PC-9 (cell line): ENCODE data around the gene COP1. TPM values are rescaled to one million over a fixed set of nuclear protein-coding genes. Genes with fewer than 3 reads are reported as not detected.

ENCODE experiments used
- BruUV-seq: library from RNA; stranded (reverse); fragments of 400-500 nt; replicated peaks from 2 replicates; lab custom pipeline; 2021; lab: Mats Ljungman, UMichigan
- CTCF ChIA-PET: fragments of 300-600 bp; sonication (Branson Sonifier 250); formaldehyde crosslinking; loops from one replicate; lab custom pipeline; 2022; ENCODE audit warnings: antibody characterized with exemption; lab: Charles Lee
- POLR2A ChIA-PET: fragments of 300-600 bp; sonication (Branson Sonifier 250); formaldehyde crosslinking; loops from one replicate; lab custom pipeline; 2022; ENCODE audit warnings: antibody characterized with exemption; ENCODE audit not compliant: unreplicated experiment; lab: Charles Lee
- DNase-seq, 2 experiments: peaks; one replicate each; pipeline versions ENCODE4 v3.0.0 to v3.0.0-alpha.2; 2015 to 2022; ENCODE audit warnings: mixed read lengths in 1 of 2
- H2AFZ ChIP-seq: fragments of 200-600 bp; sonication (generic); 2 replicates; pipeline ENCODE4 v1.8.1; 2017; ENCODE audit warnings: antibody characterized with exemption
- H3F3A ChIP-seq: fragments of 200-600 bp; sonication (generic); 2 replicates; pipeline ENCODE4 v1.8.1; 2017; ENCODE audit warnings: antibody characterized with exemption, mild to moderate bottlenecking, low read depth; ENCODE audit not compliant: insufficient read depth
- H3K27ac ChIP-seq: fragments of 200-600 bp; sonication (generic); 2 replicates; pipeline ENCODE4 v1.6.1; 2016; ENCODE audit warnings: mixed run types
- H3K27me3 ChIP-seq: fragments of 200-600 bp; sonication (generic); 2 replicates; pipeline ENCODE4 v1.6.1; 2016; ENCODE audit warnings: low read depth, mixed run types; ENCODE audit not compliant: insufficient read depth
- H3K36me3 ChIP-seq: fragments of 200-600 bp; sonication (generic); 2 replicates; pipeline ENCODE4 v1.6.1; 2016; ENCODE audit warnings: low read depth, mixed run types
- H3K4me1 ChIP-seq: fragments of 200-600 bp; sonication (generic); replicated peaks from 2 replicates; pipeline ENCODE4 v1.6.1; 2016; ENCODE audit warnings: mixed run types; ENCODE audit not compliant: insufficient read depth
- H3K4me2 ChIP-seq: fragments of 200-600 bp; sonication (generic); 2 replicates; pipeline ENCODE4 v1.6.1; 2017; ENCODE audit warnings: mixed run types
- H3K4me3 ChIP-seq: fragments of 200-600 bp; sonication (generic); 2 replicates; pipeline ENCODE4 v1.6.1; 2016; ENCODE audit warnings: mixed run types
- H3K79me2 ChIP-seq: fragments of 200-600 bp; sonication (generic); 2 replicates; pipeline ENCODE4 v1.6.1; 2017; ENCODE audit warnings: low read depth, mixed run types
- H3K9me2 ChIP-seq: fragments of 200-600 bp; sonication (generic); 2 replicates; pipeline ENCODE4 v1.8.1; 2017; ENCODE audit warnings: mild to moderate bottlenecking; ENCODE audit not compliant: insufficient read depth
- H3K9me3 ChIP-seq: fragments of 200-600 bp; sonication (generic); 2 replicates; pipeline ENCODE4 v1.8.1; 2016; ENCODE audit warnings: low read depth; ENCODE audit not compliant: insufficient read depth
- H4K20me1 ChIP-seq: fragments of 200-600 bp; sonication (generic); 2 replicates; pipeline ENCODE4 v1.8.1; 2017; ENCODE audit not compliant: insufficient read depth
- CTCF ChIP-seq: fragments of 200-600 bp; sonication (generic); conservative IDR thresholded peaks from 2 replicates; pipeline ENCODE4 v1.6.1; 2017; ENCODE audit warnings: mixed run types, antibody characterized with exemption, mild to moderate bottlenecking, moderate library complexity
- EZH2 ChIP-seq: fragments of 200-600 bp; sonication (generic); IDR thresholded peaks from 2 replicates; pipeline ENCODE4 v1.8.0; 2017; ENCODE audit warnings: antibody characterized with exemption, low read depth
- intact Hi-C: fragments of 100-400 bp; cut with micrococcal nuclease; formaldehyde crosslinking; loops from one replicate; pipeline ENCODE4 v1.10.0; 2022; ENCODE audit not compliant: unreplicated experiment
- total RNA-seq: library from RNA; stranded (reverse); gene quantifications from 2 replicates; pipeline ENCODE4 v1.2.3, GENCODE V29; 2021

COP1 gene
- total RNA-seq, 1 experiment from 2014 or later, result 38.0 TPM

- Histone ChIP-seq H3K79me2 (peaks cover 44% of the 10 kb centered on the region), H3K27me3 (no peaks in the 10 kb centered on the region), H2AFZ (no peak overlapping the region), H3K9me3 (peaks cover 23% of the 10 kb centered on the region), H3K9me2 (no peaks in the 10 kb centered on the region), H3F3A (no peaks in the 10 kb centered on the region), H3K27ac (no peak overlapping the region), H3K36me3 (peaks cover 14% of the 10 kb centered on the region), H3K4me2 (no peak overlapping the region), H4K20me1 (no peaks in the 10 kb centered on the region), H3K4me3 (no peak overlapping the region), H3K4me1 (no peaks in the 10 kb centered on the region)
- intact Hi-C loops, result no loop called here
- no TSS peak for BruUV-seq
- ChIA-PET POLR2A (no interaction called here), CTCF (no interaction called here)
- TF ChIP-seq EZH2 (no peak), CTCF (no peak)
- DNase-seq, result no peak
Measured at GRCh38 chr1:176157995-176158394, 49.1 kb downstream of the COP1 start.

GRCh38 chr1:176149939-176150807, 56.9 kb downstream of the COP1 start:
- TF ChIP-seq CTCF (no peak), EZH2 (no peak)
- intact Hi-C loops, result no loop called here
- Histone ChIP-seq H3K4me2 (no peak overlapping the region), H3F3A (peaks cover 5% of the 10 kb centered on the region), H3K27me3 (no peaks in the 10 kb centered on the region), H3K4me1 (no peaks in the 10 kb centered on the region), H3K36me3 (peaks cover 11% of the 10 kb centered on the region), H2AFZ (no peak overlapping the region), H3K9me3 (no peaks in the 10 kb centered on the region), H3K79me2 (peaks cover 44% of the 10 kb centered on the region), H3K27ac (no peak overlapping the region), H4K20me1 (peaks cover 8% of the 10 kb centered on the region; the same call in 1 of the 2 replicates), H3K9me2 (no peaks in the 10 kb centered on the region), H3K4me3 (no peak overlapping the region)
- ChIA-PET POLR2A (no interaction called here), CTCF (no interaction called here)
- no TSS peak for BruUV-seq
- no peak for DNase-seq

- ChIA-PET CTCF (no interaction called here), POLR2A (no interaction called here)
- Histone ChIP-seq H3K27me3 (no peaks in the 10 kb centered on the region), H3K36me3 (peaks cover 11% of the 10 kb centered on the region; the same call in 1 of the 2 replicates), H4K20me1 (peaks cover 10% of the 10 kb centered on the region), H3K79me2 (peaks cover 75% of the 10 kb centered on the region), H3K4me1 (no peaks in the 10 kb centered on the region), H2AFZ (no peak overlapping the region), H3K4me2 (no peak overlapping the region), H3K9me3 (no peaks in the 10 kb centered on the region), H3K27ac (no peak overlapping the region), H3K4me3 (no peak overlapping the region), H3F3A (peaks cover 8% of the 10 kb centered on the region; the same call in 1 of the 2 replicates), H3K9me2 (no peaks in the 10 kb centered on the region)
- BruUV-seq, result no TSS peak
- TF ChIP-seq EZH2, result no peak
- TF ChIP-seq CTCF, result no peak
- DNase-seq, result no peak
- intact Hi-C loops, result no loop called here
Measured at GRCh38 chr1:176144526-176144925, 62.6 kb downstream of the COP1 start.
